ENCODE results near the gene SLC1A4.

The SLC1A4 gene

GRCh38 chr2:65046633-65047407, 57.6 kb downstream of the SLC1A4 start:
- no peak for TF ChIP-seq ZFX (IDR thresholded peaks at IDR 0.05; ENCODE audit: borderline replicate concordance)
- TF ChIP-seq, protein P1, sequence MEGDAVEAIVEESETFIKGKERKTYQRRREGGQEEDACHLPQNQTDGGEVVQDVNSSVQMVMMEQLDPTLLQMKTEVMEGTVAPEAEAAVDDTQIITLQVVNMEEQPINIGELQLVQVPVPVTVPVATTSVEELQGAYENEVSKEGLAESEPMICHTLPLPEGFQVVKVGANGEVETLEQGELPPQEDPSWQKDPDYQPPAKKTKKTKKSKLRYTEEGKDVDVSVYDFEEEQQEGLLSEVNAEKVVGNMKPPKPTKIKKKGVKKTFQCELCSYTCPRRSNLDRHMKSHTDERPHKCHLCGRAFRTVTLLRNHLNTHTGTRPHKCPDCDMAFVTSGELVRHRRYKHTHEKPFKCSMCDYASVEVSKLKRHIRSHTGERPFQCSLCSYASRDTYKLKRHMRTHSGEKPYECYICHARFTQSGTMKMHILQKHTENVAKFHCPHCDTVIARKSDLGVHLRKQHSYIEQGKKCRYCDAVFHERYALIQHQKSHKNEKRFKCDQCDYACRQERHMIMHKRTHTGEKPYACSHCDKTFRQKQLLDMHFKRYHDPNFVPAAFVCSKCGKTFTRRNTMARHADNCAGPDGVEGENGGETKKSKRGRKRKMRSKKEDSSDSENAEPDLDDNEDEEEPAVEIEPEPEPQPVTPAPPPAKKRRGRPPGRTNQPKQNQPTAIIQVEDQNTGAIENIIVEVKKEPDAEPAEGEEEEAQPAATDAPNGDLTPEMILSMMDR (IDR thresholded peaks at IDR 0.05) = no peak
- H3K27ac ChIP-seq = no peak overlapping the region

- TF ChIP-seq, protein P1 (IDR thresholded peaks at IDR 0.05) = no peak
- no peak for TF ChIP-seq ZFX (IDR thresholded peaks at IDR 0.05; ENCODE audit: borderline replicate concordance)
- H3K27ac ChIP-seq = no peak overlapping the region
Observed at GRCh38 chr2:65049010-65049639, 59.9 kb downstream of the SLC1A4 start.

- TF ChIP-seq, protein P1 (IDR thresholded peaks at IDR 0.05) = no peak
- no peak for TF ChIP-seq ZFX (IDR thresholded peaks at IDR 0.05; ENCODE audit: borderline replicate concordance)
- no peak overlapping the region for H3K27ac ChIP-seq
Observed at GRCh38 chr2:65050931-65051330, 61.7 kb downstream of the SLC1A4 start.

DNA sequence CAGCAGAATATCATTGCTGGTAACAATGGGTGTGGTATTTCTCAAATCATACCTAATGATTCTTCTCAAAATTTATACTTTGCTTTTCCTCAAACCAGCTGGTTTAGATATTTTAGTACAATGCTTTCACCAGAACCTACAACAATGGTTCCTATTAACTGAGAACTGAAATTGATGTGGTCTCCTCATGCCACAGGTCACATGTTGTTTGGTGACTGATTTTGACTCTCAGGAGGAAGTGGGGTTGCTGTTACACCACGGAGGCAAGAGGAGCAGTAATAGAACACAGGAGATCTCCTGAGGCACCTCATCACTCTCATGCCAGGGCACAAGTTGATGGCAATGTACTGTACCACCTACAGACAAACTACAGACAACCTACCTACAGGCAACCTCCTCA, 64.0 kb downstream of the SLC1A4 start:
- H3K27ac ChIP-seq = no peak overlapping the region
- TF ChIP-seq ZFX (IDR thresholded peaks at IDR 0.05; ENCODE audit: borderline replicate concordance) = no peak
- TF ChIP-seq, protein P1 (IDR thresholded peaks at IDR 0.05) = no peak

DNA sequence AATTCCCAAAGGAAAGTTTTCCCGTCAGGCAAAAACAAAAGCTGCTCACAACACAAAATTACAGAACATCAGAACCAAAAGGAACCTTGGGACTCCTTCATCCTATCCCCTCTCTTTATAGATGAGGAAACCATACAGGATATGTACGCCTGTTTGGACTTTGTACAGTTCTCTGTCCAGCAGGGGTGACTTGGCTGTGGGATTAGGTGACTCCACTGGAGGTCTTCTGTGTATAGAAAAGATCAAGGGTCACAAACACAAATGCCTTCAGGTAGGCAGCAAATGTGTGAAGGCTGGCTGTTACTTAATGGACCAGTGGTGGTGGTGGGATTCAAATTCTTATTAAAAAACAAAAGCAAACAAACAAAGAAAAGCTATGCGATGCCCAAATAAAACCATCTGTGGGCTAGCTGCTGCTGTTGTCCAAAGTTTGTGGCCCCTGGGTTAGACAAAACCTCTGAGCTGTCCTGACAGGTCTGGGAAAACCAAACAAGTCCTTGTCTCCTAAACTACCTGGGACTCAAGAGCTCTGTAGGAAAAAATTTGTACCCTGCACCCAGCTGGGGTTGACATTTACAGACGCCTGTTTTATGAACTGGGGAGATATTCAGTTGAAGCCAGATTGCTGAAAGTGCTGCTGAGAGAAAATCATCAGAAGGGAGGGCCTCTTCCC, 65.7 kb downstream of the SLC1A4 start:
- TF ChIP-seq ZFX (IDR thresholded peaks at IDR 0.05; ENCODE audit: borderline replicate concordance) = no peak
- TF ChIP-seq, protein P1 (IDR thresholded peaks at IDR 0.05) = no peak
- no peak overlapping the region for H3K27ac ChIP-seq

DNA sequence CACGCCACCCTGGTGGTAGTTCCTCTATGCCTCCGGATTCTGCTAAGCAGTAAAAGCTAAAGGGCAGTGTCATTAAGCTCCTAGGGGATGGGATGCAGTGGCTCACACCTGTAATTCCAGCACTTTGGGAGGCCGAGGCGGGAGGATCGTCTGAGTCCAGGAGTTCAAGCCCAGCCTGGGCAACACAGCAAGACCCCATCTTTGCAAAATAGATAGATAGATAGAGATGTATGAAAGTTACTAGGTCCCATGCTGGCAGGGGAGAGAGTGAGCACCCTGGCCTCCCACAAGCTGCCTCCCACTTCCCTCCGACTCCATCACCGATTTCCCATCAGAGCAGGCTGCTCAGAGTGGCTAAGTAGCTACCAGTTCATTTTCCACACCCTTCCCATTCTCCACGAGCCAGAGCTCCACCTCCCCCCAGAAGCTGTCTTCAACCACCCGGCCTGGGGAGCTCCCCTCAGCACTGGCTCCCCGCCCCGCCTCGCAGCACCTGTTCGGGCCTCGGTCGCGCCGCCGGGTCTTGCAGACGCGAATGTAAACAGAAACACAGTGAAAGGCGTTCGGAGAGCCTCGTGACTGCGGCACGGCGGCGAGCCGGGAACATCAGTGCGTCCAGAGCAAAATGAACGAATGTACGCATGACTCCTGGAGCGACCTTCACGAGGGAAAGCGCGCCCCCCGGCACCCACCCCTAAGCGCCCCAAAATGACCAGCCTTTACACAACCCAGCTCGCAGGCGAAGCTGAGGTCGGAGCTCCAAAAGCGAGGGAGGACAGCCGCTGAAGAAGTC, 66.4 kb downstream of the SLC1A4 start:
- no peak overlapping the region for H3K27ac ChIP-seq
- TF ChIP-seq ZFX (IDR thresholded peaks at IDR 0.05; ENCODE audit: borderline replicate concordance) = no peak
- TF ChIP-seq, protein P1 (IDR thresholded peaks at IDR 0.05) = no peak
